WERI-Rb-1 (cell line): ENCODE results near the gene SCAMP5.

ENCODE experiments used
- DNase-seq: peaks from one replicate; pipeline ENCODE4 v3.0.0-alpha.2; 2020
- H3K27ac ChIP-seq: fragments of 250-450 bp; sonication (Bioruptor Pico); 2 replicates; pipeline ENCODE4 v1.5.1; 2020; ENCODE audit warnings: mild to moderate bottlenecking, moderate library complexity
- H3K27me3 ChIP-seq: fragments of 250-450 bp; sonication (Bioruptor Pico); 2 replicates; pipeline ENCODE4 v1.5.1; 2021; ENCODE audit warnings: mild to moderate bottlenecking, low read depth, moderate library complexity; ENCODE audit not compliant: insufficient read depth, severe bottlenecking
- H3K36me3 ChIP-seq: fragments of 250-450 bp; sonication (Bioruptor Pico); 2 replicates; pipeline ENCODE4 v1.5.1; 2020; ENCODE audit warnings: mild to moderate bottlenecking, moderate library complexity
- H3K4me3 ChIP-seq: 2 replicates; pipeline ENCODE4 v1.5.1; 2011; ENCODE audit warnings: low read depth, mild to moderate bottlenecking, control low read depth, low read length
- H3K9me3 ChIP-seq: fragments of 250-450 bp; sonication (Bioruptor Pico); 2 replicates; pipeline ENCODE4 v1.5.1; 2021; ENCODE audit warnings: mild to moderate bottlenecking, moderate library complexity; ENCODE audit not compliant: severe bottlenecking
- CTCF ChIP-seq: IDR thresholded peaks from 2 replicates; pipeline ENCODE4 v1.5.1; 2011; ENCODE audit warnings: low read depth, mild to moderate bottlenecking, control low read depth, inconsistent platforms, low read length

Gene SCAMP5

GRCh38 chr15:74963213-74963612, 32.1 kb upstream of the SCAMP5 start:
- no peaks in the 10 kb centered on the region for H3K27me3 ChIP-seq
- H3K4me3 ChIP-seq = no peak overlapping the region
- DNase-seq = no peak
- H3K36me3 ChIP-seq = no peaks in the 10 kb centered on the region
- H3K27ac ChIP-seq = no peak overlapping the region
- no peak for TF ChIP-seq CTCF
- no peaks in the 10 kb centered on the region for H3K9me3 ChIP-seq

- H3K27me3 ChIP-seq = no peaks in the 10 kb centered on the region
- TF ChIP-seq CTCF = no peak
- no peak overlapping the region for H3K27ac ChIP-seq
- H3K9me3 ChIP-seq = no peaks in the 10 kb centered on the region
- DNase-seq = peak; percentile 34
- H3K36me3 ChIP-seq = no peaks in the 10 kb centered on the region
- no peak overlapping the region for H3K4me3 ChIP-seq
These were observed 30.6 kb upstream of the SCAMP5 start for GRCh38 chr15:74964794-74965193.

GRCh38 chr15:74967670-74968069, 27.7 kb upstream of the SCAMP5 start:
- Histone ChIP-seq H3K27me3 (no peaks in the 10 kb centered on the region), H3K4me3 (no peak overlapping the region), H3K27ac (no peak overlapping the region), H3K9me3 (no peaks in the 10 kb centered on the region), H3K36me3 (no peaks in the 10 kb centered on the region)
- DNase-seq = no peak
- no peak for TF ChIP-seq CTCF

- Histone ChIP-seq H3K36me3 (no peaks in the 10 kb centered on the region), H3K9me3 (no peaks in the 10 kb centered on the region), H3K4me3 (no peak overlapping the region), H3K27ac (no peak overlapping the region), H3K27me3 (no peaks in the 10 kb centered on the region)
- TF ChIP-seq CTCF = 0 out of 2 replicates have a peak, but pooled peaks have one; percentile 3
- DNase-seq = no peak
These were observed 19.2 kb upstream of the SCAMP5 start for GRCh38 chr15:74976159-74976558.

- TF ChIP-seq CTCF = no peak
- no peak for DNase-seq
- no peaks in the 10 kb centered on the region for H3K9me3 ChIP-seq
- no peaks in the 10 kb centered on the region for H3K27me3 ChIP-seq
- no peak overlapping the region for H3K27ac ChIP-seq
- no peak overlapping the region for H3K4me3 ChIP-seq
- H3K36me3 ChIP-seq = no peaks in the 10 kb centered on the region
These were observed 17.8 kb upstream of the SCAMP5 start for GRCh38 chr15:74977599-74977998.

- no peaks in the 10 kb centered on the region for H3K27me3 ChIP-seq
- no peak for TF ChIP-seq CTCF
- H3K36me3 ChIP-seq = no peaks in the 10 kb centered on the region
- H3K4me3 ChIP-seq = no peak overlapping the region
- H3K9me3 ChIP-seq = no peaks in the 10 kb centered on the region
- H3K27ac ChIP-seq = no peak overlapping the region
- DNase-seq = no peak
These were observed 17.3 kb upstream of the SCAMP5 start for GRCh38 chr15:74978077-74978476.
